Stimulated activated CD4-positive, alpha-beta T cell treated with anti-CD3 and anti-CD28 coated beads, Interleukin-15, amount 100 ng/mL, for 48 hours (primary cell): Measurements from ENCODE around the gene NDUFS3.

Source experiments
- DNase-seq, 2 donors: peaks; one replicate each; pipeline ENCODE4 v3.0.0-alpha.2; 2020; ENCODE audit warnings: low read depth in 2 of 2

Gene NDUFS3

DNA sequence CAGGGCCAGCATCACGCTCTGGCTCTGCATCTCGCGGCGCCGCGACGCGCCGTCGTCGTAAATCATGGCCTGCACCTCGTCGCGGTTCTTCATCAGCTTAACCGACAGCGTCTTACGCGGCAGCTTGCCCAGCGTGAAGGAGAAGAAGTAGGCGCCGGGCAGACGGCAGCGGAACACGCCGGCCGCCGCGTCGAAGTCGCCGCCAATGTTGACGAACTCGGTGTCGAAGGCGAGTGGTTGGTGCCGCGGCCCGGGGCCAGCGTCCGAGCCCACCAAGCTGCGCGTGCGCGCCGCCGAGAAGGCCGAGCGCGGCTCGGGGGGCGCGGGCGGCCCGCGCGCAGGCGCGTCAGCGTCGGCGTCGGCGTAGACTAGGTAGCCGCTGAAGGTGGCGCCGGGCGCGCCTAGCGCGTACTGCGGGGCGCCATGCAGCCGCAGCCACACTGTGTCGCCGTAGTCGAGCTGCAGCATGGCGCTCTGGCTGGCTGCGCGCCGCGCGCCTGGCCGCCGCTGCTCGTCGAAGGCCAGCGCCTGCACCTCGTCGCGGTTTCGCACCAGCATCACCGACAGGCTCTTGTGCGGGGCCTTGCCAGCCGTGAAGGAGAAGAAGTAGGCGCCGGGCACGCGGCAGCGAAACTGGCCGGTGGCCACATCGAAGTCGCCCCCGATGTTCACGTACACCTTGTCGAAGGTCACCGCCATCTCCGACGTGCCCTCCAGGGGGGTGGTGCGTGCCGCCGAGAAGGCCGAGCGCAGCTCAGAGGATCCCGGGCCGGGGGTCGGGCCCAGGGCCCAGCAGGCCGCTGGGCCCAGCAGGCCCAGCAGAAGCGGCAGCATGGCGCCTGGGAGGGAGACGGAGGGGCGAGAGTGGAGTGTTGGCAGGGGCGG lies 11.3 kb downstream of the NDUFS3 start:
- DNase-seq: no peak

GRCh38 chr11:47591764-47592163 lies 12.9 kb downstream of the NDUFS3 start:
- DNase-seq: no peak

- DNase-seq: no peak
Observed at GRCh38 chr11:47592251-47592650, 13.4 kb downstream of the NDUFS3 start.

- no peak for DNase-seq
Observed at GRCh38 chr11:47592970-47593369, 14.1 kb downstream of the NDUFS3 start.

DNA sequence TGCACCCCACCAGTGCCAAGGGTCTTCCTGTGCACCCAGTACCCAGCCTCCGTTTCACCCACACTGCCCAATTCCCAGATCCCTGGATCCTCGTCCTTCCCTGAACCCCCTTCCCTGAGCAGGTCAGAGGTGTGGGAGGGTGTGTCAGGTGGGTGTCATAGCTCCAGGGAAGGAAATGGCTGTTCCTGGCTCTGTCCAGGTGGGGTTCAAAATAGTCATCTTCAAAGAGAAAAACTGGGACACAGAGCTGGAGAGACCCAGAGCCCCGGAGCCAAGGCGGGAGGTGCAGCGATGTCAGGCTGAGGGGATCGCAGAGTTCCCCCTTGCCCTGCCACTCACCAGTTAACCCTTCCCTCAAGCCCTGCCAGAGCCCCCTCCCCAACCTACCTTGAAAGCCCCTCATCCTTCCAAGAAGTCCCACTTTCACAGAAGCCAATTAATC lies 14.6 kb downstream of the NDUFS3 start:
- DNase-seq: no peak

GRCh38 chr11:47593934-47594855 lies 15.3 kb downstream of the NDUFS3 start, which contains the start of gene C1QTNF4:
TSS of gene C1QTNF4 (minus strand) at chr11:47594411. CDS start at chr11:47590810, 3,601 bp downstream.
- no peak for DNase-seq

DNA sequence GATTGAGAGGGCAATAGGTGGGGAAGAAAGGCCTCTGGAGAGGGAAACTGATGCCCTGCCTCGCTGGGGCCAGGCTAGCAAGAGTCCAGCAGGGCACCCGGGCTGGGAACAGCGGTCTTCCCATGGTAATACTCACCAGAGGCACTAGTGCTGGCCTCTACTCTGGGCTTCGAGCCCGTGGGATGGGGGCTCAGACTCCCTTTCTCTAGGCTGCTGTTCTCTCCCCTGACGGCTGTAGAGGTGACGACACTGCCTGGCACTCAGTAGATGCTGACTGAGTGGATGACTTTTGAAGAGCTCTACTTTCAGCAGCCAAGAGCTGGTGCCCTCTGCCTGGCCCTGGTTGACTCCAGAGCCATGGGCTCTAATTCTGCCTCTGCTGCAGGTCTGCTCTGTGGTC lies 16.2 kb downstream of the NDUFS3 start:
- no peak for DNase-seq

DNA sequence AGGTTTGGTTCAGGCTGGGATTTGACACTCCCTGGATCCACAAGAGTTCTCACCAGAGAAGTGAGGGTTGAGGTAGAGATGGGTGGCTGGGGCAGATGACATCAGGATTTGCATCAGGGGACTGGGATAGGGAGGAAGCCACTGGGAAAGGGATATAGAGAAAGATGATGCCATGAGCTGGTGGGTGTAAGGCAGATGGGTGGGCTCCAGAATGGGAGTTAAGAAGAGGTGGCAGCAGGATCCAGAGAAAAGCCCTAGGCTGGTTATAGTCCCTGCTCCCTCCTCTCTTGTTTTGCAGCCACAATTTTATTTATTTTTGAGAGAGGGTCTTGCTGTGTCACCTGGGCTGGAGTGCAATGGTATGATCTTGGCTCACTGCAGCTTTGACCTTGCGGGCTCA lies 17.1 kb downstream of the NDUFS3 start:
- no peak for DNase-seq

DNA sequence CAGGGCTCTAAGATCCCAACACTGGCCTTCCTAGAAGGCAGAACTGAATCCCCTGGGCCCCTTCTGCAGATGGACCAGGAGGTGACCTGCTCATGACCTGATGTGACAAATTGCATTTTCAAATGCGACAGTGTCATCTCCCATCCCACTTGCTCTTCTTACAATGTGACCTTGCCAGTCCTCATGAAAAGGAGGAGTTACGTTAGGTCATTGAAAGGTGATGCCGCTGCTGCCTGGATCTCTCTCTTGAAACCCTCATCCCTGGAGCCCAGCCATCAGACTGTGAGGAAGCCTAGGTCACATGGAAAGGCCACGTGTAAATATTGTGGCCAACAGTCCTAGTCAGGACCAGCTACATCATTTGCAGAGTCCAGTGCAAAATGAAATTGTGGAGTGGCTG lies 21.0 kb downstream of the NDUFS3 start:
- DNase-seq: no peak

DNA sequence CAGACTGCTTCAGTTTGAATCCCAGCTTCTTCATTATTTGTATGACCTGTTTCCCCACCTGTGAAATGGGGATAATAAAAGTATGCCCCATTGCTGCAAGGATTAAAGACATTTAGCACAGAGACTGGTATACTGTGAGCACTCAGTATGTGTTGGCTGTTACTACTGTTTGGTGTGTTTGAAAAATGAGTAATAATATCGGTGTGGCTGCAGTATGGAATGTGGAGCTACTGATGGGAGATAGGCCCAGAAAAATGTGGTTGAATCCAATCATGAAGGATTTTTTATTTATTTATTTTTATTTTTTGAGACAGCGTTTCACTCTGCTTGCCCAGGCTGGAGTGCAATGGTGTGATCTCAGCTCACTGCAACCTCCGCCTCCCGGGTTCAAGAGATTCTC lies 24.4 kb downstream of the NDUFS3 start:
- DNase-seq: no peak

- DNase-seq: no peak
Observed at GRCh38 chr11:47605921-47606320, 27.0 kb downstream of the NDUFS3 start.

- DNase-seq: no peak
Observed at GRCh38 chr11:47606731-47607130, 27.9 kb downstream of the NDUFS3 start.

GRCh38 chr11:47607380-47607779 lies 28.5 kb downstream of the NDUFS3 start:
- no peak for DNase-seq

- DNase-seq: no peak
Observed at GRCh38 chr11:47609675-47610074, 30.8 kb downstream of the NDUFS3 start.

DNA sequence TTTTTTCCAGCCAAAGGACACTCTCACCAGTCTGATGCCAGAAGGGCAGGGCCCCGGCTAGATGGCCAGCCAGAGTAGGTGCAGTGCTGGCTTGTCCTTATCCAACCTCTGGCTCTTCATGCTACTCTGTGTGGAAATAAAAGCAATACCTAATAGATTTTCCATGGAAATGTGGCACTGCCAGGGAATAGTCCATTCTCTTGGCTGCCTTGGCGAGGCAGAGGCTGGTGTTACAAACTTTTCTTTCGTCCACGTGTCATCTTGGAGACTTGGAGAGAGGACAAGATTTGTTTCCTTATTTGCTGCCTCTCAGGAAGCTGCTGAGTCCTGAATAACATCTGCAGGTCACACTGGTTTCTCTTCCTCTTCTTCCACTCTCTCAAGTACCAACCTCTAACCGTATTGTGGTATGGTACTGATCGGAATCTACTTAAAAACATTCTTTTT lies 32.5 kb downstream of the NDUFS3 start:
- no peak for DNase-seq

DNA sequence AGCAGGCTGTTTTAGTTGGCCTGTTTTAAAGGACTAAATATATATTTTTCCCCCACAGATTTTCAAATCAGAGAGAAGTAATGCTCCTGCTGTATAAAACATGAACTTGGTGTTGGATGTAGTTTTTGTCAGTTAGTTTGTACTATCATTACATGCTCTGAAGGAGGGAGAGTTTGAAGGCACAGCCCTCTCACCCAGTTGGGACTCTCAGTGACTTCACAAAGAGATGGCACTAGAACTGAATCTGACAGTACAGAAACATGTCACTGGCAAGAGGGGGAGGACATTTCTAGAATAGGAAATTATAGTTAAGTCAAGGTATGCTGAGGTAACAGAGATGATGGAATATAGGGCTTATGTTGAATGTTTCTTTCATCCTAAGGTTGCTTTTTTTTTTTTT lies 36.4 kb downstream of the NDUFS3 start:
- DNase-seq: no peak

DNA sequence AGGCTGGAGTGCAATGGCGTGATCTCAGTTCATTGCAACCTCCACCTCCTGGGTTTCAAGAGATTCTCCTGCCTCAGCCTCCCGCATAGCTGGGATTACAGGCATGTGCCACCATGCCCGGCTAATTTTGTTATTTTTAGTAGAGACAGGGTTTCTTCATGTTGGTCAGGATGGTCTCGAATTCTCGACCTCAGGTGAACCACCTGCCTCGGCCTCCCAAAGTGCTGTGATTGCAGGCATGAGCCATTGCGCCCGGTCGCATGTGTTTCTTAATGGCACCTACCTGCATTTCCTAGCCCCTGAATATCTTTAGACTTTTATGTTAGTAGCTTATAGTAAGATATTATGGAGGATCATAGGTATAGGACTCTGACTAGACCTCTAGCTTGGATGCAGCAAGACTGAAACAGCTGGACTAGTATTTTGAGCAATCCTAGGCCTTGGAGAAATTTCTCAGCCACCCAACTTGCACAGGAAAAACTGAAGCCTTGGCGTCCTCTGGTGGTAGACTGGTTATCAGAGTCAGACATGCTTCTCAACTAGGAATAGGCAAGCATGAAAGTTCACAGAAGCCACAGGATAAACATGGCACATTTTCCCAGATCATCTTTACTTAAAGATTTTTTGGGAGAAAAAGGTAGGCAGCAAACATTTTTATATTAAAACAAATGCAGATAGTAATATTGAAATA lies 38.0 kb downstream of the NDUFS3 start:
- DNase-seq: no peak

DNA sequence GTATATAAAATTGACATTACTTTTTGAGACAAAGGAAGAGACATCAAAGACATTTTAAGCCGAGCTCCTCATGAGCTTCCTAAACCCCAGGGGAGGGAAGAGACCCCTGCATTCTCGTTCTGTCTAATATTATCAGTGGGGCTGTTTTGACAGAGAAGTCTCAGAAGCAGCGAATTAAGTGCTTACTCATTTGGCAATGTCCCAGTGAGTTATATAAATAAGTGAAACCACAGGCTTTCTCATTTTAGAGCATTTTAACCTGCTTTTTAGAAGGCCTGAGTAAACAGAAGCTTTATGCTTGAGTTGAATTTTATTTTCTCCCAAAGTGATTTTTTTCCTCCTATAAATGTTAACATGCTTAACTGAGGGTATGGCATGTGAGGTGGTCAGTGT lies 38.5 kb downstream of the NDUFS3 start:
- no peak for DNase-seq

GRCh38 chr11:47620836-47621378 lies 42.0 kb downstream of the NDUFS3 start:
- DNase-seq: no peak

DNA sequence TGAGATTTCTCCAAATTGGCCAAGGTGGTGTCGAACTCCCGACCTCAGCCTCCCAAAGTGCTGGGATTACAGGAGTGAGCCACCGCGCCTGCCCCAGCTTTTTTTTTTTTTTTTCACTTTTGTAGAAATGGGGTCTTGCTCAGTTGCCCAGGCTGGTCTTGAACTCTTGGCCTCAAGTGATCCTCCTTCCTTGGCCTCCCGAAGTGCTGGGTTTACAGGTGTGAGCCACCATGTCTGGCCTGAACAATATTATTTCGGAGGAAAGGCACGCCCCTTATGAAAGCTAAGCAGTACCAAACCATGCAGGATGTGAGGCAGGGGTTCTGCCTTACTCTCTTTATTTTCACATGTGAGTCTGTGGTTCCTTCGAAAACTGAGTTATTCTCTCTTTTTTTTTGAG lies 47.4 kb downstream of the NDUFS3 start:
- no peak for DNase-seq

DNA sequence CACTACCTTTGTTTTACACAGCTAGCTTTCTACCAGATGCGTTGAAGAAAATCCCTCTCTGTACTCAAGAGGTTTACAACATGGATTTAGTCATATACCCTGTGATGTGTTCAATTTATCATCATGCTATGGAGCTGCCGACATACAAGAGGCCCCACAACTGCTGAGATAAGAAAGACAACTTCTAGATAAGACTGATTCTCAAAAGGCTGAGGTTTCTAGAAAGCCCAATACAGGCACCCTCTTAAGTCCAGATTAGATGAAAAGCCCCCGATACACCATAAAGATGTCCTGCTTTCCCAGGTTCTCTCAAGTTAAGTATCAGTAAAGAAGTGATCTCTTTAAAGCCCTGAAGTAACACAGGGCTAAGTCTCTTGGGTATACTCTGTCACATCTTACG lies 49.2 kb downstream of the NDUFS3 start:
- DNase-seq: no peak

- no peak for DNase-seq
Observed at GRCh38 chr11:47631473-47631872, 52.6 kb downstream of the NDUFS3 start.
